CD4-positive, alpha-beta T cell treated with Interferon gamma for 1 hour (primary cell): Measurements from ENCODE around the gene GALNT5.
"Not testable (repeated sequence)": the region's sequence is repeated elsewhere in the genome, so short reads cannot be mapped to it uniquely, and the experiment has no call there.

Source experiments
- DNase-seq: peaks from one replicate; pipeline ENCODE4 v3.0.0-alpha.2; 2020

GALNT5 gene

GRCh38 chr2:157252529-157252928 lies 5.0 kb upstream of the GALNT5 start:
- no peak for DNase-seq

- DNase-seq = no peak
Measured at GRCh38 chr2:157254041-157254440, 3.5 kb upstream of the GALNT5 start.

DNA sequence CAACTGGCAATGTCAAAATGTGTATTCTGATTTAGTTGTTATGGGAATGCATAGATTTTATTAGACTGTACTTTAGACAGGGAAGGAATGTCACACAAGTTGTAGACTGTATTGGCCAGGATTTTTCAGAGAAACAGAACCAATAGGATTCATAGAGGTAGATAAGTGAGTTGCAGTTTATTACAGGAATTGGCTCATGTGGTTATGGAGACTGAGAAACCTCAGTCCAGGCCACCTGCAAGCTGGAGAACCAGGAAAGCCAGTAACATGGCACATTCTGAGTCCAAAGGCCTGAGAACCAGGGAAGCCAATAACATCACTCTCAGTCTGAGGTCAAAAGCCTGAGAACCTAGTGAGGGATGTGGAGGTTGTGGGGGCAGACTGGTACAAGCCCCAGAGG lies 1.8 kb upstream of the GALNT5 start:
- DNase-seq = no peak

DNA sequence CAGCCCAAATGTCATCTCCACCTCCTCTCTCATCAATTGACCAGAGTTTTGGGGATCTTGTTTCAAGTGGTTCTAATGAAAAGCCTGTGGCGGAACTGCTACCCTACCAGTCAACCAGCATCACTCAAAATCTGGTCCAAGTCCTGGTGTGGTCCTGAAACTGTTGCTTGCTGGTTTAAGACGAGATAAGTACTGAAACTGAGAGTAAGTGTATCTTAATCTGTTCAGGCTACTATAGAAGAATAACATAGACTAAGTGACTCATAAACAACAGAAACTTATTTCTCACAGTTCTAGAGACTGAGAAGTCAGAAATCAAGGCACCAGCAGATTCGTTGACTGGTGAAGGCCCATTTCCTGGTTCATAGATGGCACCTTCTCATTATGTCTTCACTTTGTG lies 879 bp upstream of the GALNT5 start:
- no peak for DNase-seq

DNA sequence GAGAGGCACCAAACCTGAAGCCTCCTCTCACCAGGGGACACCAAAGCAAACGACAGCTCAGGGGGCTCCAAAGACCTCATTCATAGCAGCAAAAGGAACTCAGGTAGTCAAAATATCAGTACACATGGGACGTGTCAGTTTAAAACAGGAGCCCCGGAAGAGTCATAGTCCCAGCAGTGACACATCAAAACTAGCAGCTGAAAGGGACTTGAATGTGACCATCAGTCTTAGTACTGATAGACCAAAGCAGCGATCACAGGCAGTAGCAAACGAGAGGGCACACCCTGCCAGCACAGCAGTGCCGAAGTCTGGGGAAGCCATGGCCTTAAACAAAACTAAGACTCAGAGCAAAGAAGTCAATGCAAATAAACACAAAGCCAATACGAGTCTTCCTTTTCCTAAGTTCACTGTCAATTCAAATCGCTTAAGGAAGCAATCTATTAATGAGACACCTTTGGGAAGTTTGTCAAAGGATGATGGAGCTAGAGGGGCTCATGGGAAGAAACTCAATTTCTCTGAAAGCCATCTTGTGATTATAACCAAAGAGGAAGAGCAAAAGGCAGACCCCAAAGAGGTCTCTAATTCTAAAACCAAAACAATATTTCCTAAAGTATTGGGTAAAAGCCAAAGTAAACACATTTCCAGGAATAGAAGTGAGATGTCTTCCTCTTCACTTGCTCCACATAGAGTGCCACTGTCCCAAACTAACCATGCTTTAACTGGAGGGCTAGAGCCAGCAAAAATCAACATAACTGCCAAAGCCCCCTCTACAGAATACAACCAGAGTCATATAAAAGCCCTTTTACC lies 1.2 kb downstream of the GALNT5 start:
- DNase-seq = no peak

- no peak for DNase-seq
Measured at GRCh38 chr2:157259386-157259785, 1.9 kb downstream of the GALNT5 start.

- DNase-seq = no peak
Measured at GRCh38 chr2:157259960-157260359, 2.5 kb downstream of the GALNT5 start.

GRCh38 chr2:157260533-157261198 lies 3.2 kb downstream of the GALNT5 start:
- DNase-seq = no peak

- no peak for DNase-seq
Measured at GRCh38 chr2:157261199-157261782, 3.8 kb downstream of the GALNT5 start.

DNA sequence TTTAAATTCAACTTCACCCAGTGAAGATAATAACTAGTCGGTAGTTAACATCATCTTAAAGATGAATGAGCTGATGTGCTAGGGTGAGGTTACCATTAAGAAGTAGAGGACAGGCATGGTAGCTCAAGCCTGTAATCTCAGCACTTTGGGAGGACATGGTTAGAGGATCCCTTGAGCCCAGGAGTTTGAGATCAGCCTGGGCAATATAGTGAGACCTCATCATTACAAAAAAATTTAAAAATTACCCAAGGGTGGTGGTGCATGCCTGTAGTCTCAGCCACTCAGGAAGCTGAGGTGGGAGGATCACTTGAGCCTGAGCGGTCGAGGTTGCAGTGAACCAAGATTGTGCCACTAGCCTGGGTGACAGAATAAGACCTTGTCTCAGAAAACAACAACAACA lies 4.7 kb downstream of the GALNT5 start:
- no peak for DNase-seq

DNA sequence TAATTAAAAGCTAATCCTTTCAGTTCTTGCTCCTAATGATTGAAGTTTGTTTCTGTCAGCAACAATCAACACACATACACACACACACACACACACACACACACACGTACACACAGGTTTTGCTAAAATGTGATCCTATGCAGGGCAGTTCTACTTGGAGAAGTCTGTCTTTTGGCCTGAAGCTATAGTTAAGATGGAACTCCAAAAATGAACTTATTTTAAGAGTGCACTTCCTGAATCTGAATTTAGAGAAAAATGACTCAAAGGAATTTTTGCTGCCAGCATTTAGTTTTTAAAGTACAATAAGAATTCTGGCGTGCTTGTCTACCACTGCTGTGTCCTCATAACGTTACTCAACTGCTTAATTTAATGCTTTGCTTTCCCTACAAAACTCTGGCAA lies 6.6 kb downstream of the GALNT5 start:
- no peak for DNase-seq

DNA sequence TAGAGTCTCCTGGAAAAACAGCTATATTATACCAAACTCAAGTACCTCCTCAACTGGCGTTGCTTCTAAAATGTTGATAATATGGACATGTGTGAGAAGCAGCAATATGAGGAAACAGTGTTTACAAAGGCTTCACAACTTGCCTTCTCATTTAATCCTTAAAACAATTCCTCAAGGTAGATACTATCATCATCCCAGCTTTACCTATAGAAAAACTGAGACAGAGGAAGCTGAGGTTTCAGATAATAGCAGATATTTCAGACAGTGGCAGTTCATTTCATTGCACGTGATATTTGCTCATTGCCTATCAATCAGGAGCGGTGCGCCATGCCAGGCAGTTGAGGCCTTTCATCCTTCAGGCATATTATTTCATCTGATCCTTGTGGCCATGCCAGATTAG lies 8.3 kb downstream of the GALNT5 start:
- no peak for DNase-seq

DNA sequence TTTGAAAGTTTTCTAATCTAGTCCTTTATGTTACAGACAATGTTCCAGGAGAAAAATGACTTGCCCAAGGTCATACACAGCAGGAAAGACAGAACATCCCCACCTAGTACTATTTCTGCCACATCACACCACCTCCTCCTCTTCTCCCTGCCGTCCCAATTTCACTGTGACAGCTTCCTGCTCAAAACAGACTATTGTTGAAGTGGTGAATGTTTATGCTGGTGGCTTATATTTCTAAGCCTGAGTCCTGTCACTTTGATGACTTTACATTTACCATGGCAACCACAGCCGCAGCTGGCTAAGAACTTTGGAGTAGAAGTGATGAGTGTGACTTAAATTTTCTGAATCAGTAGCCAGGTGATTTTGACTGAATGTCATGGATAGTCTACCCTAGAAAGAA lies 10.0 kb downstream of the GALNT5 start:
- no peak for DNase-seq

GRCh38 chr2:157269060-157269459 lies 11.6 kb downstream of the GALNT5 start:
- no peak for DNase-seq

- DNase-seq = no peak
Measured at GRCh38 chr2:157269922-157270321, 12.4 kb downstream of the GALNT5 start.

DNA sequence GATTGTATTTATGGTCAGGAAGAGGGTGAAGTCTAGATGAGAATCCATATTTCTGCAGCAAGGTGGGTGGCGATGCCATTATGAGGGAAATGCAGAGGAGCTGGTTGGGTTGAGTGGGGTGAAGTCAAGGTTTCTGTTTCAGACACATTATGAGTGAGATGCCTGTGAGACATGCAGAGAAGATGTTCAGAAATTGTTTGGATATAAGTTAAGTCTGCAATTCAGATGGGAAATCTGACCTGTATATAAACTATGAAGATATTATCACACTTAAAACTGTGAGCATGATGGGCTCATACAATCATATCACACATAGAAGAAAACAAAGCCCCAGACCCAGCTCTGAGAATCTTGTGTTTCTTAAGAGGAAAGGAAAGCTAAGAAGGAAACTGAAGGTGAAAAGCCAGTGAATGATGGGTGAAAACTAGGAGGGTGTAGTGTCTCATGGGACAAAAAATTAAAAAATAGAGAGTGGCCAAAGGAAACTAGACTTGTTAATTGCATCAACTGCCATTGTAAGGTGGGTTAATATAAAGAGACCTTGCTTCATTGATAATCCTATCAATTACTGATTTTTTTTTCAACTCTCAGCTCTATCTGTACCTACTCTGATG lies 14.2 kb downstream of the GALNT5 start:
- DNase-seq = no peak

GRCh38 chr2:157279311-157279710 lies 21.8 kb downstream of the GALNT5 start:
- not testable (repeated sequence) for DNase-seq

DNA sequence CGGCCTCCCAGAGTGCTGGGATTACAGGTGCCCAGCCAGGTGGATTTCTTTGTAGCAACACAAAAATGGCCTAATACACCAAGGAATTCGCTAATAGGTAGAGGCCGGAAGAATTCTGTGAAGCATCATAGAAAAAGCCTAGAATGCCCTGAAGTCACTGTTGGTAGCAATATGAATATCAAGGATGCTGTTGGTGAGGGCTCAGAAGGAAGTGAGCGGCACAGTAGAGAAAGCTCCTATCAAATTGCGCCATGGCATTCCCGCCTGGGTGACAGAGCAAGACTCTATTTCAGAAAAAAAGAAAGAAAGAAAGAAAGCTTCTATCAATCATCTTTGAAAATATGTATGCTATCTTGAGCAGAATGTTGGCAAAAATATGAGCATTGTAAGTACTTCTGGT lies 23.8 kb downstream of the GALNT5 start:
- DNase-seq = no peak

GRCh38 chr2:157283468-157283867 lies 26.0 kb downstream of the GALNT5 start:
- no peak for DNase-seq

- no peak for DNase-seq
Measured at GRCh38 chr2:157287160-157287559, 29.7 kb downstream of the GALNT5 start.

- no peak for DNase-seq
Measured at GRCh38 chr2:157290525-157290924, 33.0 kb downstream of the GALNT5 start.

DNA sequence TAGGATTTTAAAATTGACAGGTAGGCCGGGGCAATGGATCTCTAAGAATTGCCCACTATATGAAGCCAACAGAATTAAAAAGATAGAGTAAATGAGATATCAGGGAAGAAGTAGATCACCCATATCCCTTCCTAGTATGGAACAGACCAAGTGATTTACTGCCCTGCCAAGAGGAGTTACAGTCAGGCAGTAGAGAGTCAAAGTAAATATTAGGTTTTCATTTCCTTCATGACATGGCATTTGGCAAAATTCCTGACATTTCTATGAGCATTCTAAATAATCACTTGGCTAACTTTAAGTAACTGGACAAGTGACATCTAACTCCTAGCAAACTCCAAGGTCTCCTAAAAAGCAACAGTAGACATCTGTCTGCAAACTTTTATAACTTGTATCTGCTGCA lies 33.5 kb downstream of the GALNT5 start:
- DNase-seq = no peak

- no peak for DNase-seq
Measured at GRCh38 chr2:157292853-157293252, 35.3 kb downstream of the GALNT5 start.

GRCh38 chr2:157296490-157296889 lies 39.0 kb downstream of the GALNT5 start:
- no peak for DNase-seq
